GM12878 (cell line): ENCODE measurements around the gene BRCA1. TPM values are rescaled to one million over a fixed set of nuclear protein-coding genes. Genes with fewer than 3 reads are reported as not detected.

ENCODE experiments used
- BCLAF1 ChIP-seq: fragments of 450-650 bp; IDR thresholded peaks from 2 replicates; pipeline ENCODE4 v1.6.1; 2017; ENCODE audit warnings: antibody characterized with exemption, mild to moderate bottlenecking, moderate library complexity
- E4F1 ChIP-seq: fragments of 450-650 bp; IDR thresholded peaks from 2 replicates; pipeline ENCODE4 v1.6.1; 2018; ENCODE audit warnings: borderline replicate concordance, mild to moderate bottlenecking; ENCODE audit not compliant: partially characterized antibody
- RFX5 ChIP-seq: IDR thresholded peaks from 2 replicates; pipeline ENCODE4 v1.6.1; 2011; ENCODE audit warnings: low read depth, low read length, improper control_type of control experiment
- SPI1 ChIP-seq: IDR thresholded peaks from 2 replicates; pipeline ENCODE4 v1.6.1; 2011; ENCODE audit warnings: low read depth, mild to moderate bottlenecking, low read length, moderate library complexity, borderline replicate concordance; ENCODE audit not compliant: insufficient read depth
- polyA plus RNA-seq, 11 experiments: library from polyadenylated mRNA; depleted of rRNA in 4 of 11; unstranded in 6 of 11; stranded (reverse) in 5 of 11; fragments of >200 nt; fragmentation: Nextera tagmentation in 4 of 11; fragmentation: Illumina TruSeq in 1 of 11; extraction: Ambion mirVana in 4 of 11; extraction: Trizol in 1 of 11; gene quantifications; 1 replicate in 1 of 11; 2 replicates in 10 of 11; pipeline versions ENCODE4 v1.2.1 to v1.2.3, GENCODE V29; 2011 to 2016; ENCODE audit warnings: inconsistent platforms in 2 of 11, missing spikeins in 2 of 11, low read depth in 1 of 11
- total RNA-seq, 4 experiments: library from RNA; depleted of rRNA in 3 of 4; stranded (reverse); fragments of >200 nt in 3 of 4; fragmentation: Illumina TruSeq in 1 of 4; extraction: Trizol in 1 of 4; gene quantifications; 2 replicates each; pipeline versions ENCODE4 v1.2.1 to v1.2.3, GENCODE V29; 2013 to 2021

BRCA1 gene
- total and polyA plus RNA-seq, 10 of the 15 experiments (the other 5 are each of a cell fraction or from before 2014, with no cell fraction given): 16.8 to 71.2 (median 44.2) TPM

- TF ChIP-seq E4F1 (no peak), SPI1 (no peak), RFX5 (no peak), BCLAF1 (no peak)
These were observed 118.3 kb downstream of the BRCA1 start, which contains the start of gene IFI35 (continued) for GRCh38 chr17:43006639-43007551.
